ENCODE results near the gene TTLL13.

Gene TTLL13

DNA sequence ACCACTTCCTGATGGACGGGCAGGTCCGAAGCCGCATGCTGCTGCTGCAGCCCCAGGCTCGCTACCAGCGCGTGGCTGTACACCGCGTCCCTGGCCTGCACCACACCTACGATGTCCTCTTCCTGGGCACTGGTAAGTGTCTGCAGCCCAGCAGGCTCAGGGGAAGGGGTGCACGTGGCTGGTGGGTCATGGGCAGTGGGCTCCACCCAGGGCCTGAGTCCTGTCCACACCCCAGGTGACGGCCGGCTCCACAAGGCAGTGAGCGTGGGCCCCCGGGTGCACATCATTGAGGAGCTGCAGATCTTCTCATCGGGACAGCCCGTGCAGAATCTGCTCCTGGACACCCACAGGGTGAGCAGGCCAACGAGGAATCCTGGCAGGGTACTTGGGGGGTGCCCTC, 24.3 kb upstream of the TTLL13 start:
- Histone ChIP-seq H3K9ac (ENCODE audit: low read length) (no peak overlapping the region), H3K4me1 (ENCODE audit: low read length) (no peaks in the 10 kb centered on the region), H3K27ac (ENCODE audit: low read length) (no peak overlapping the region), H3K79me2 (ENCODE audit: low read length) (no peaks in the 10 kb centered on the region), H3F3A (ENCODE audit: insufficient read depth, low read length) (no peaks in the 10 kb centered on the region), H3K27me3 (replicated peaks; ENCODE audit: insufficient read depth, low read length) (no peaks in the 10 kb centered on the region), H3K9me3 (replicated peaks; ENCODE audit: insufficient read depth, low read length) (no peaks in the 10 kb centered on the region), H3K4me2 (ENCODE audit: low read depth, low read length) (no peak overlapping the region), H3K9me2 (replicated peaks; ENCODE audit: insufficient read depth, low read length) (no peaks in the 10 kb centered on the region), H3K4me3 (ENCODE audit: low read length) (no peak overlapping the region), H2AFZ (ENCODE audit: low read length) (no peak overlapping the region), H4K20me1 (ENCODE audit: insufficient read depth, low read length) (no peaks in the 10 kb centered on the region), H3K36me3 (replicated peaks; ENCODE audit: insufficient read depth, low read length) (peaks cover 6% of the 10 kb centered on the region; the same call in 1 of the 2 replicates)
- TF ChIP-seq, protein P1, sequence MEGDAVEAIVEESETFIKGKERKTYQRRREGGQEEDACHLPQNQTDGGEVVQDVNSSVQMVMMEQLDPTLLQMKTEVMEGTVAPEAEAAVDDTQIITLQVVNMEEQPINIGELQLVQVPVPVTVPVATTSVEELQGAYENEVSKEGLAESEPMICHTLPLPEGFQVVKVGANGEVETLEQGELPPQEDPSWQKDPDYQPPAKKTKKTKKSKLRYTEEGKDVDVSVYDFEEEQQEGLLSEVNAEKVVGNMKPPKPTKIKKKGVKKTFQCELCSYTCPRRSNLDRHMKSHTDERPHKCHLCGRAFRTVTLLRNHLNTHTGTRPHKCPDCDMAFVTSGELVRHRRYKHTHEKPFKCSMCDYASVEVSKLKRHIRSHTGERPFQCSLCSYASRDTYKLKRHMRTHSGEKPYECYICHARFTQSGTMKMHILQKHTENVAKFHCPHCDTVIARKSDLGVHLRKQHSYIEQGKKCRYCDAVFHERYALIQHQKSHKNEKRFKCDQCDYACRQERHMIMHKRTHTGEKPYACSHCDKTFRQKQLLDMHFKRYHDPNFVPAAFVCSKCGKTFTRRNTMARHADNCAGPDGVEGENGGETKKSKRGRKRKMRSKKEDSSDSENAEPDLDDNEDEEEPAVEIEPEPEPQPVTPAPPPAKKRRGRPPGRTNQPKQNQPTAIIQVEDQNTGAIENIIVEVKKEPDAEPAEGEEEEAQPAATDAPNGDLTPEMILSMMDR (IDR thresholded peaks at IDR 0.05; ENCODE audit: low read length): no peak
- no peak for DNase-seq

- H3K9me2 ChIP-seq (replicated peaks; ENCODE audit: insufficient read depth, low read length): no peaks in the 10 kb centered on the region
- no peaks in the 10 kb centered on the region for H3F3A ChIP-seq (ENCODE audit: insufficient read depth, low read length)
- no peaks in the 10 kb centered on the region for H4K20me1 ChIP-seq (ENCODE audit: insufficient read depth, low read length)
- no peaks in the 10 kb centered on the region for H3K27me3 ChIP-seq (replicated peaks; ENCODE audit: insufficient read depth, low read length)
- no peaks in the 10 kb centered on the region for H3K4me1 ChIP-seq (ENCODE audit: low read length)
- H3K9ac ChIP-seq (ENCODE audit: low read length): no peak overlapping the region
- no peak overlapping the region for H3K4me2 ChIP-seq (ENCODE audit: low read depth, low read length)
- H3K79me2 ChIP-seq (ENCODE audit: low read length): no peaks in the 10 kb centered on the region
- H3K9me3 ChIP-seq (replicated peaks; ENCODE audit: insufficient read depth, low read length): no peaks in the 10 kb centered on the region
- peaks cover 9% of the 10 kb centered on the region; the same call in 1 of the 2 replicates for H3K36me3 ChIP-seq (replicated peaks; ENCODE audit: insufficient read depth, low read length)
- H3K27ac ChIP-seq (ENCODE audit: low read length): no peak overlapping the region
- no peak overlapping the region for H3K4me3 ChIP-seq (ENCODE audit: low read length)
- DNase-seq: no peak
- no peak for TF ChIP-seq EZH2phosphoT487 (IDR thresholded peaks at IDR 0.05; ENCODE audit: low read length)
- TF ChIP-seq EZH2 (optimal IDR thresholded peaks at IDR 0.05; ENCODE audit: low read depth, low read length): no peak
- TF ChIP-seq, protein P1 (IDR thresholded peaks at IDR 0.05; ENCODE audit: low read length): no peak
- H2AFZ ChIP-seq (ENCODE audit: low read length): no peak overlapping the region
These were observed 23.7 kb upstream of the TTLL13 start for GRCh38 chr15:90225504-90226234.

GRCh38 chr15:90227336-90227735, 22.0 kb upstream of the TTLL13 start:
- Histone ChIP-seq H3F3A (ENCODE audit: insufficient read depth, low read length) (no peaks in the 10 kb centered on the region), H3K27me3 (replicated peaks; ENCODE audit: insufficient read depth, low read length) (no peaks in the 10 kb centered on the region), H3K9ac (ENCODE audit: low read length) (no peak overlapping the region), H2AFZ (ENCODE audit: low read length) (no peak overlapping the region), H3K9me2 (replicated peaks; ENCODE audit: insufficient read depth, low read length) (no peaks in the 10 kb centered on the region), H3K36me3 (replicated peaks; ENCODE audit: insufficient read depth, low read length) (peaks cover 9% of the 10 kb centered on the region; the same call in 1 of the 2 replicates), H4K20me1 (ENCODE audit: insufficient read depth, low read length) (no peaks in the 10 kb centered on the region), H3K79me2 (ENCODE audit: low read length) (peaks cover 7% of the 10 kb centered on the region), H3K27ac (ENCODE audit: low read length) (no peak overlapping the region), H3K4me3 (ENCODE audit: low read length) (no peak overlapping the region), H3K9me3 (replicated peaks; ENCODE audit: insufficient read depth, low read length) (no peaks in the 10 kb centered on the region), H3K4me1 (ENCODE audit: low read length) (peaks cover 5% of the 10 kb centered on the region), H3K4me2 (ENCODE audit: low read depth, low read length) (no peak overlapping the region)
- TF ChIP-seq EZH2 (optimal IDR thresholded peaks at IDR 0.05; ENCODE audit: low read depth, low read length) (no peak), EZH2phosphoT487 (IDR thresholded peaks at IDR 0.05; ENCODE audit: low read length) (no peak)
- TF ChIP-seq, protein P1 (IDR thresholded peaks at IDR 0.05; ENCODE audit: low read length): no peak
- no peak for DNase-seq
